GM12801 (cell line): ENCODE data around the gene CHRNB1.

ENCODE experiments used
- TF ChIP-seq, protein P1 (sequence below): IDR thresholded peaks from one replicate; pipeline ENCODE4 v1.5.1; 2011; ENCODE audit warnings: control low read depth; ENCODE audit not compliant: insufficient read length; ENCODE audit errors: extremely low read depth

CHRNB1 gene

DNA sequence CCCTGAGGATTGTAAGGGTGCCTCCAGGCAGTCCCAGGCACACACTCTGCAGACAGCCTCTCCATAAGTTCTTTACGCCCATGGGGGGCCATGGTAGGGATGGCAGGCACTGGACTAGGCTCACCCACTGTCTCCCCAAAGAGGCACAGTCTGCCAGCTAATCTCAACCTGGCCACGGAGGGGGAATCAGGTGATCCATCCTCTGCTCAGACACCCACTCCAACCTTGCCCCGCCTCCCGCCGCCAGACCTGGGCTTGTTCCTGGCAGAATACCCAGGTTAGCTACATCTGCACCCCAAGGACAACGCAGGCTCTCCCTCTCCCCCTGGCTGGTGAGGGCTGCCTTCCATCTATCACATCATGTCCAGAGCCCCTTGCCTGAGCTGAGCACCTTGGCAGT lies 36.0 kb upstream of the CHRNB1 start:
- TF ChIP-seq, protein P1, sequence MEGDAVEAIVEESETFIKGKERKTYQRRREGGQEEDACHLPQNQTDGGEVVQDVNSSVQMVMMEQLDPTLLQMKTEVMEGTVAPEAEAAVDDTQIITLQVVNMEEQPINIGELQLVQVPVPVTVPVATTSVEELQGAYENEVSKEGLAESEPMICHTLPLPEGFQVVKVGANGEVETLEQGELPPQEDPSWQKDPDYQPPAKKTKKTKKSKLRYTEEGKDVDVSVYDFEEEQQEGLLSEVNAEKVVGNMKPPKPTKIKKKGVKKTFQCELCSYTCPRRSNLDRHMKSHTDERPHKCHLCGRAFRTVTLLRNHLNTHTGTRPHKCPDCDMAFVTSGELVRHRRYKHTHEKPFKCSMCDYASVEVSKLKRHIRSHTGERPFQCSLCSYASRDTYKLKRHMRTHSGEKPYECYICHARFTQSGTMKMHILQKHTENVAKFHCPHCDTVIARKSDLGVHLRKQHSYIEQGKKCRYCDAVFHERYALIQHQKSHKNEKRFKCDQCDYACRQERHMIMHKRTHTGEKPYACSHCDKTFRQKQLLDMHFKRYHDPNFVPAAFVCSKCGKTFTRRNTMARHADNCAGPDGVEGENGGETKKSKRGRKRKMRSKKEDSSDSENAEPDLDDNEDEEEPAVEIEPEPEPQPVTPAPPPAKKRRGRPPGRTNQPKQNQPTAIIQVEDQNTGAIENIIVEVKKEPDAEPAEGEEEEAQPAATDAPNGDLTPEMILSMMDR, result no peak

DNA sequence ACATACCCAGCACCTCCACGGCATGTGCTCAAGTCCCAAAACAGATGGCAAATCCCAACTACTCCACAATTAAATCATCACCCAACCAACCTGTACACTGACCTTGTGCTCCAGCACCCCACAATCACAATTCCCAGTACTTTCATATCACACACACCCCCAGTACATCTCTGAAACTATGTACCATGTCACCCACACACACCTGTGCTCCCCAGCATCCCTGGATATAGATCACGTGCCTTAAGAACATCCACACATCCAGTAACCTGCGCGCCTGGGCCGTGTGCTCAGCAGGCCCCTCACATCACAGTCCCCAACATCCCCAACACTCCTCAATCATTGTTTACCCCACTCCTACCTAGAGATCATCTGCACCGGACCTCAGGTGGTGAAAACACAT lies 35.1 kb upstream of the CHRNB1 start:
- TF ChIP-seq, protein P1, result no peak

DNA sequence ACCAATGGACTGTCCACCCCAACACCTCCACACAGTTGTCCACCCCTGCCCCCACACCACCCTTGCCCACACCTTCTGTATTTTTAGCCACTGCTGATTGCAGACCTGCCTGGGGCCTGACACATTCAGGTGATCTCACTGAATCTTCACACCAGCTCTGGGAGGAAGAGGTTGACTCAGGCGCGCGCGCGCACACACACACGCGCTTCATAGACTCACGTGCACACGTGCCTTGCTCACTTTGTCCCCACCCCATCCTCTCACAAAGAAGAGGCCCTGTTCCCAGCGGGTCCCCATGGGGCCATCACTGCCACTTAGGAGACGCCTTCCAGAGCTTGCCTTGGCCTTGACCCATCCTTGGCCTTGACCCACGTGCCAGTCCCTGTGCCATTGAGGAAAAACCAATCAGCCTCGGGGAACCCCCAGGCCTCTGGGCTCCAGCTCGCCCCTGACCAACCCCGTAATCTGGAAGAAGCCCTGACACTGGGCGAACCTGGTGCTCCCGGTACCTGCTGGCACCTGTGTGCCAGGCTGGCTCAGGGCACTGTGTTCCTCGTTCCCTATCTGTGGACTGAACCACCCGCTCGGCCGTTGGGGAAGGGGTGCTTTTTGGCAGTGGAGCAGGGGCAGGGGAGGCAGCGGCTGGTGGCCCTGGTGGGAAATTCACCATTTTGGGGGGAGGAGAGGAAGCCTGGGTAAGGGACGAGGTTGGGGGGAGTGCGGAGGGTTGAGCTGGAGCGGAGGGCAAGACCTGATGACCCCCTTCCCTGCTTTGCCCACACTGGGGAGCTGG lies 34.0 kb upstream of the CHRNB1 start:
- TF ChIP-seq, protein P1, result no peak

DNA sequence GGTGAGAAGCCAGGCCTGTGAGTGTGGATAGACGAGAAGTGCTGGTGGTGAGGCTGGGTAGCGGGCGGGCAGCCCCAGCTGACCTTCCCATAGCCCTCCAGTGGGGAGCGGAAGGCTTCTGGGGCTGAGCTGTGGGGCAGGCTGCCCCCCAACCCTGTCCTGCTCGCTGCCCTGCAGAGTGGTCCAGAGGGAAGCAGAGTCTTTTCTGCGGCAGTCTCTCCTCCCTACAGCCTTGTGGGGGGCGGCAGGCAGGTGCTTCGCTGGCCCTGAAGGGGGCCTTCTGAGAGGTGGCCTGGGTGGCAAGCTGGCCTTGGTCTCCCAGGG lies 33.5 kb upstream of the CHRNB1 start:
- TF ChIP-seq, protein P1, result no peak

DNA sequence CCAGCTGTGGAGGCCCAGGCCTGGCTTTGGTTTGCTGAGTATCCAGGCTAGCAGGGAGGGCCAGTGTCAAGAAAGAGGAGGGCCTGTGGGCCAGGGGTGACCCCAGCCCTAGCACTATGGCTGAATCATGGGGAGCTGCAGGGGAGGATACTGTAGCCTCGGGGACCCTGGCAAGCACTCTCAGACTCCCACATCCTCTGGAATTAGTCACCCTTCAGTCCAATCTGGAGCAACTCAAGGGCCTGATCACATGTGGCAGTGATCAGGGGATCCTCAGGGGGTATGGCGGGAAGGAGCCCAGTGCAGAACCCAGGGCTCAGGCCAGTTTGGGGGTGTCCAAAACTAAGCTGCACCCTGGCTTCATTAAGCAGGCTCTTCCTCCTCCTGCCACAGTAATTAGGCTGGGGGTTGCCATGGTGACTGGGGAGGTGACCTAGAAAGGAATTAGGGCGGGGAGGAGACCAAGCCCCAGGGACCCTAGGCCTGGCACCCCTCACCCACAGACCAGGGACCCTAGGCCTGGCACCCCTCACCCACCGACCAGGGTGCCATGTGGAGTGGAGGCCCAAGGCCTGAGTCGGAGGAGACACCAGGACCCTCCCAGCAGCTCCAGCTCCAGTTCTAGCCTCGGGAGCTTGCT lies 31.4 kb upstream of the CHRNB1 start:
- TF ChIP-seq, protein P1, result no peak

DNA sequence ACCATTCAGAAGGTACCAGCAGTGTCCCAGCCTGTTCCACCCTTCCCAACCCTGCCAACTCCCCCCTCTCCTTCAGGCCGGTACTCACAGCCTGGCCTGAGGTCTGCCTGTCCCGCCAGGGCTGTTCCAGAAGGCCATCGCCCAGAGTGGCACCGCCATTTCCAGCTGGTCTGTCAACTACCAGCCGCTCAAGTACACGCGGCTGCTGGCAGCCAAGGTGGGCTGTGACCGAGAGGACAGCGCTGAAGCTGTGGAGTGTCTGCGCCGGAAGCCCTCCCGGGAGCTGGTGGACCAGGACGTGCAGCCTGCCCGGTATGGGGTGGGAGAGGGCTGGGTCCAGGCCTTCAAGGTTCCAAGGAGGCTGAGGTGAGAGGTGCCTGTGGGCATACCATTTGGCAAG lies 30.0 kb upstream of the CHRNB1 start:
- TF ChIP-seq, protein P1, result no peak

DNA sequence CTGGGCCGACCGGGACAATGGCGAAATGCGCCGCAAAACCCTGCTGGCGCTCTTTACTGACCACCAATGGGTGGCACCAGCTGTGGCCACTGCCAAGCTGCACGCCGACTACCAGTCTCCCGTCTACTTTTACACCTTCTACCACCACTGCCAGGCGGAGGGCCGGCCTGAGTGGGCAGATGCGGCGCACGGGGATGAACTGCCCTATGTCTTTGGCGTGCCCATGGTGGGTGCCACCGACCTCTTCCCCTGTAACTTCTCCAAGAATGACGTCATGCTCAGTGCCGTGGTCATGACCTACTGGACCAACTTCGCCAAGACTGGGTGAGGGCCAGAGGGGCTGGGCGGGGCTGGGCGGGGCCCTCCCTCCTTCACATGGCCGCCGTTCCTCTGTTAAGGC lies 29.1 kb upstream of the CHRNB1 start:
- TF ChIP-seq, protein P1, result no peak
